HL-60 (cell line): ENCODE data around the gene HLA-DRB1.

ENCODE experiments used
- DNase-seq, 2 experiments: peaks; one replicate each; pipeline ENCODE4 v3.0.0-alpha.2; 2010 to 2020; ENCODE audit warnings: low read depth in 1 of 2, low spot score in 1 of 2
- H3K27ac ChIP-seq: fragments of 250-450 bp; sonication (Bioruptor Pico); replicated peaks from 2 replicates; pipeline ENCODE4 v1.5.1; 2020; ENCODE audit warnings: mild to moderate bottlenecking, moderate library complexity
- H3K27me3 ChIP-seq: fragments of 250-450 bp; sonication (Bioruptor Pico); 2 replicates; pipeline ENCODE4 v1.5.1; 2021; ENCODE audit warnings: mild to moderate bottlenecking, moderate library complexity; ENCODE audit not compliant: insufficient read depth, poor library complexity, severe bottlenecking
- H3K4me3 ChIP-seq: replicated peaks from 2 replicates; pipeline ENCODE4 v1.5.1; 2011; ENCODE audit warnings: mild to moderate bottlenecking, control low read depth, low read length; ENCODE audit not compliant: insufficient read depth
- CTCF ChIP-seq: IDR thresholded peaks from one replicate; pipeline ENCODE4 v1.5.1; 2011; ENCODE audit warnings: low read length, control low read depth, inconsistent platforms; ENCODE audit not compliant: insufficient read depth
- GABPA ChIP-seq: IDR thresholded peaks from 2 replicates; pipeline ENCODE4 v1.6.1; 2012; ENCODE audit warnings: low read depth
- POLR2AphosphoS5 ChIP-seq: IDR thresholded peaks from 2 replicates; pipeline ENCODE4 v1.6.1; 2012; ENCODE audit warnings: low read depth
- REST ChIP-seq: IDR thresholded peaks from 2 replicates; pipeline ENCODE4 v1.6.1; 2012; ENCODE audit warnings: low read depth; ENCODE audit not compliant: insufficient replicate concordance
- SPI1 ChIP-seq: IDR thresholded peaks from 2 replicates; pipeline ENCODE4 v1.6.1; 2012; ENCODE audit warnings: low read depth, mild to moderate bottlenecking, borderline replicate concordance

The HLA-DRB1 gene

GRCh38 chr6:32554116-32554965, 35.3 kb downstream of the HLA-DRB1 start:
- TF ChIP-seq CTCF (no peak), REST (no peak), GABPA (no peak), POLR2AphosphoS5 (no peak), SPI1 (no peak)
- H3K27ac ChIP-seq: no peak overlapping the region
- no peak overlapping the region for H3K4me3 ChIP-seq
- DNase-seq: no peak
- no peaks in the 10 kb centered on the region for H3K27me3 ChIP-seq

GRCh38 chr6:32553037-32553742, 36.5 kb downstream of the HLA-DRB1 start:
- H3K27me3 ChIP-seq: no peaks in the 10 kb centered on the region
- TF ChIP-seq REST: no peak
- no peak for TF ChIP-seq POLR2AphosphoS5
- TF ChIP-seq SPI1: no peak
- TF ChIP-seq GABPA: no peak
- no peak for TF ChIP-seq CTCF
- DNase-seq: no peak
- no peak overlapping the region for H3K27ac ChIP-seq
- H3K4me3 ChIP-seq: no peak overlapping the region

- TF ChIP-seq CTCF (no peak), POLR2AphosphoS5 (no peak), GABPA (no peak), SPI1 (no peak), REST (no peak)
- Histone ChIP-seq H3K27me3 (no peaks in the 10 kb centered on the region), H3K27ac (no peak overlapping the region), H3K4me3 (no peak overlapping the region)
- DNase-seq: no peak
These were observed 38.2 kb downstream of the HLA-DRB1 start for GRCh38 chr6:32551410-32551809.
